MM.1S (cell line): Measurements from ENCODE around the gene VEPH1.
A peak's percentile ranks its signal among the peaks of the same experiment; 100 is the strongest.

Experiments used
- EZH2 ChIP-seq: fragments of 300-600 bp; sonication (generic); optimal IDR thresholded peaks from 2 replicates; pipeline ENCODE3; 2017; ENCODE audit warnings: low read depth, mild to moderate bottlenecking, antibody characterized with exemption, low read length, mixed read lengths
- TF ChIP-seq, protein P1 (sequence below): fragments of 300-600 bp; sonication (generic); IDR thresholded peaks from 2 replicates; pipeline ENCODE4 v1.5.1; 2016; ENCODE audit warnings: antibody characterized with exemption, low read length, mixed read lengths

DNA sequence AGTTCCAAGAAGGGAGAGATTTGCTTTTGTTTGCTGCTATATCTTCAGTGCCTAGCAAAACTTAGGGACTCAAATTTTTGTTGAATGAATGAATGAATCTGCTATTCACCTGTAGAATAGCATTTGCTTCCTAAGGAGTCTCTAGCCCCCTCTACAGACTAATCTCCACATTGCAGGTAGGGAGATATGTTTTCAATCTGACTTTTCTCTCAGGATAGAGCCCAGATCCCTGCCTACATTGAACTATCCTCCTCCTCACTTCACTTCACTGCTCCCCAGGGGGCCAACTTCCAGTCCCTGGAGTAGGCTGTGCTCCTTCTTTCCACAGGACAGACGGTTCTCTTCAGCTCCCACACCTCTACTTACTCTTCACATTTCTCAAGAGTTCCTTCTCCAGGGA is 148.5 kb downstream of the VEPH1 start:
- no peak for TF ChIP-seq EZH2
- TF ChIP-seq, protein P1, sequence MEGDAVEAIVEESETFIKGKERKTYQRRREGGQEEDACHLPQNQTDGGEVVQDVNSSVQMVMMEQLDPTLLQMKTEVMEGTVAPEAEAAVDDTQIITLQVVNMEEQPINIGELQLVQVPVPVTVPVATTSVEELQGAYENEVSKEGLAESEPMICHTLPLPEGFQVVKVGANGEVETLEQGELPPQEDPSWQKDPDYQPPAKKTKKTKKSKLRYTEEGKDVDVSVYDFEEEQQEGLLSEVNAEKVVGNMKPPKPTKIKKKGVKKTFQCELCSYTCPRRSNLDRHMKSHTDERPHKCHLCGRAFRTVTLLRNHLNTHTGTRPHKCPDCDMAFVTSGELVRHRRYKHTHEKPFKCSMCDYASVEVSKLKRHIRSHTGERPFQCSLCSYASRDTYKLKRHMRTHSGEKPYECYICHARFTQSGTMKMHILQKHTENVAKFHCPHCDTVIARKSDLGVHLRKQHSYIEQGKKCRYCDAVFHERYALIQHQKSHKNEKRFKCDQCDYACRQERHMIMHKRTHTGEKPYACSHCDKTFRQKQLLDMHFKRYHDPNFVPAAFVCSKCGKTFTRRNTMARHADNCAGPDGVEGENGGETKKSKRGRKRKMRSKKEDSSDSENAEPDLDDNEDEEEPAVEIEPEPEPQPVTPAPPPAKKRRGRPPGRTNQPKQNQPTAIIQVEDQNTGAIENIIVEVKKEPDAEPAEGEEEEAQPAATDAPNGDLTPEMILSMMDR: peak; percentile 53
